Endothelial cell of umbilical vein (primary cell): ENCODE data around the gene CACNA1E. TPM values are rescaled to one million over a fixed set of nuclear protein-coding genes. Genes with fewer than 3 reads are reported as not detected.
"Not testable (repeated sequence)": the region's sequence is repeated elsewhere in the genome, so short reads cannot be mapped to it uniquely, and the experiment has no call there.

Experiments
- BruUV-seq: library from RNA; stranded (reverse); fragments of 400-500 nt; replicated peaks from 2 replicates; lab custom pipeline; 2021; lab: Mats Ljungman, UMichigan
- CTCF ChIA-PET: fragments of 300-600, 350-600 bp; sonication (Branson Sonifier 250); formaldehyde crosslinking; loops from one replicate; lab custom pipeline; 2021; ENCODE audit warnings: antibody characterized with exemption, inconsistent platforms; lab: Charles Lee
- POLR2A ChIA-PET: fragments of 300-600, 350-600 bp; sonication (Branson Sonifier 250); formaldehyde crosslinking; loops from one replicate; lab custom pipeline; 2021; ENCODE audit warnings: antibody characterized with exemption, inconsistent platforms; lab: Charles Lee
- DNase-seq: peaks from one replicate; pipeline ENCODE4 v3.0.0-alpha.2; 2011; ENCODE audit warnings: low read depth, low spot score
- FAIRE-seq: peaks from 2 replicates; lab custom pipeline; 2011; peaks lifted over from hg19 to GRCh38; lab: Jason Lieb, UNC
- H2AFZ ChIP-seq: 2 replicates; pipeline ENCODE4 v1.6.0; 2012; ENCODE audit warnings: low read depth, low read length, control low read depth, inconsistent platforms
- H3K27ac ChIP-seq: 2 replicates; pipeline ENCODE4 v1.5.1; 2011; ENCODE audit warnings: low read depth, mild to moderate bottlenecking, control low read depth, low read length, moderate library complexity; ENCODE audit not compliant: insufficient read depth
- H3K27me3 ChIP-seq, 2 experiments: 2 replicates each; pipeline versions ENCODE4 v1.6.0 to v1.6.1; 2011; ENCODE audit warnings: low read length in 2 of 2, mixed read lengths in 1 of 2; ENCODE audit not compliant: control insufficient read depth in 2 of 2, insufficient read depth in 2 of 2
- H3K36me3 ChIP-seq, 2 experiments: 2 replicates in 1 of 2; 3 replicates in 1 of 2; pipeline ENCODE4 v1.5.1; 2011; ENCODE audit warnings: low read length in 2 of 2, mild to moderate bottlenecking in 1 of 2, moderate library complexity in 1 of 2; ENCODE audit not compliant: control insufficient read depth in 2 of 2, insufficient read depth in 2 of 2; ENCODE audit errors: extremely low read depth in 1 of 2
- H3K4me1 ChIP-seq: 3 replicates; pipeline ENCODE4 v1.5.1; 2011; ENCODE audit warnings: mild to moderate bottlenecking, low read length; ENCODE audit not compliant: control insufficient read depth, insufficient read depth; ENCODE audit errors: extremely low read depth
- H3K4me2 ChIP-seq: 2 replicates; pipeline ENCODE4 v1.6.1; 2011; ENCODE audit warnings: low read length, control low read depth, mixed read lengths; ENCODE audit not compliant: insufficient read depth
- H3K4me3 ChIP-seq, 3 experiments: fragments of 200-600 bp in 1 of 3; sonication (generic), shearing (Covaris generic) in 1 of 3; replicated peaks in 1 of 3; 2 replicates each; pipeline ENCODE4 v1.5.1; 2011 to 2016; ENCODE audit warnings: control low read depth in 3 of 3, low read length in 3 of 3, mild to moderate bottlenecking in 2 of 3, inconsistent platforms in 1 of 3, low read depth in 1 of 3, moderate library complexity in 1 of 3; ENCODE audit not compliant: insufficient read depth in 1 of 3
- H3K79me2 ChIP-seq: 2 replicates; pipeline ENCODE4 v1.6.0; 2012; ENCODE audit warnings: low read length, inconsistent platforms; ENCODE audit not compliant: control insufficient read depth, insufficient read depth
- H3K9ac ChIP-seq: replicated peaks from 2 replicates; pipeline ENCODE3; 2011; ENCODE audit warnings: low read length, control low read depth; ENCODE audit not compliant: insufficient read depth; ENCODE audit errors: extremely low read depth
- H3K9me1 ChIP-seq: replicated peaks from 3 replicates; pipeline ENCODE4 v1.6.0; 2011; ENCODE audit warnings: mild to moderate bottlenecking, low read length; ENCODE audit not compliant: control insufficient read depth, insufficient read depth; ENCODE audit errors: extremely low read depth
- H3K9me3 ChIP-seq: replicated peaks from 2 replicates; pipeline ENCODE4 v1.5.1; 2012; ENCODE audit warnings: low read length, inconsistent platforms; ENCODE audit not compliant: control insufficient read depth, insufficient read depth
- H4K20me1 ChIP-seq: replicated peaks from 2 replicates; pipeline ENCODE3; 2011; ENCODE audit warnings: mild to moderate bottlenecking, low read length; ENCODE audit not compliant: control insufficient read depth, insufficient read depth; ENCODE audit errors: extremely low read depth
- CTCF ChIP-seq, 2 donors: IDR thresholded peaks; 1 replicate in 1 of 2; 2 replicates in 1 of 2; pipeline ENCODE4 v1.5.1; 2011; ENCODE audit warnings: low read length in 2 of 2, mild to moderate bottlenecking in 2 of 2, moderate library complexity in 2 of 2, control low read depth in 1 of 2, inconsistent platforms in 1 of 2, low read depth in 1 of 2; ENCODE audit not compliant: insufficient read depth in 1 of 2; ENCODE audit errors: extremely low read depth in 1 of 2
- EZH2 ChIP-seq: IDR thresholded peaks from 2 replicates; pipeline ENCODE4 v1.6.1; 2012; ENCODE audit warnings: borderline replicate concordance, low read depth, mild to moderate bottlenecking, moderate library complexity, low read length, inconsistent platforms; ENCODE audit not compliant: severe bottlenecking
- FOS ChIP-seq: IDR thresholded peaks from 2 replicates; pipeline ENCODE4 v1.6.1; 2011; ENCODE audit warnings: mild to moderate bottlenecking, low read length, moderate library complexity, borderline replicate concordance; ENCODE audit not compliant: insufficient read depth
- GATA2 ChIP-seq: IDR thresholded peaks from 2 replicates; pipeline ENCODE4 v1.7.0; 2011; ENCODE audit warnings: low read depth, mild to moderate bottlenecking, moderate library complexity, mixed read lengths, low read length; ENCODE audit not compliant: insufficient read length, insufficient read depth
- JUN ChIP-seq: IDR thresholded peaks from 2 replicates; pipeline ENCODE4 v1.6.1; 2011; ENCODE audit warnings: borderline replicate concordance, low read depth; ENCODE audit not compliant: insufficient read length, insufficient read depth
- MYC ChIP-seq: IDR thresholded peaks from one replicate; pipeline ENCODE4 v1.6.1; 2011; ENCODE audit warnings: mild to moderate bottlenecking, low read depth, low read length
- POLR2A ChIP-seq: IDR thresholded peaks from 2 replicates; pipeline ENCODE4 v1.6.1; 2012; ENCODE audit warnings: low read depth, mild to moderate bottlenecking, control low read depth, low read length
- POLR2AphosphoS5 ChIP-seq: IDR thresholded peaks from 2 replicates; pipeline ENCODE4 v1.6.1; 2012; ENCODE audit warnings: low read depth, mild to moderate bottlenecking, control low read depth, low read length, moderate library complexity; ENCODE audit not compliant: insufficient read depth
- dilution Hi-C: fragments of 300-500 bp; cut with MboI; formaldehyde crosslinking; loops from one replicate; pipeline ENCODE4 v1.15.0; 2019; ENCODE audit warnings: low sequenced_read_pairs; ENCODE audit not compliant: extremely low pct_ligation_motif_present
- intact Hi-C: fragments of 100-400 bp; cut with micrococcal nuclease; formaldehyde crosslinking; loops from one replicate; pipeline ENCODE4 v1.10.0; 2022
- polyA plus RNA-seq, 4 experiments: library from polyadenylated mRNA; depleted of rRNA in 3 of 4; stranded (reverse) in 3 of 4; unstranded in 1 of 4; fragments of >200 nt; gene quantifications; 2 replicates each; pipeline versions ENCODE4 v1.2.1 to v1.2.3, GENCODE V29; 2011 to 2012; ENCODE audit warnings: missing spikeins in 1 of 4
- total RNA-seq: library from RNA; stranded (reverse); gene quantifications from 2 replicates; pipeline ENCODE4 v1.2.3, GENCODE V29; 2021
- TF ChIP-seq, protein P1 (sequence below): IDR thresholded peaks from 2 replicates; pipeline ENCODE4 v1.6.1; 2011; ENCODE audit not compliant: insufficient read depth, insufficient read length

CACNA1E gene
- total and polyA plus RNA-seq, 2 donors (not counting 3 experiments of a cell fraction or from before 2014, with no cell fraction given) = not detected

GRCh38 chr1:181525104-181525721 is 41.9 kb downstream of the CACNA1E start:
- Histone ChIP-seq H3K4me3 (no peak overlapping the region), H3K9me3 (no peaks in the 10 kb centered on the region), H3K27ac (no peak overlapping the region), H4K20me1 (no peaks in the 10 kb centered on the region), H3K36me3 (no peaks in the 10 kb centered on the region), H3K9ac (no peak overlapping the region), H3K9me1 (no peaks in the 10 kb centered on the region), H3K79me2 (no peaks in the 10 kb centered on the region), H2AFZ (no peak overlapping the region), H3K4me1 (no peaks in the 10 kb centered on the region), H3K27me3 (no peaks in the 10 kb centered on the region), H3K4me2 (no peak overlapping the region)
- dilution Hi-C loops = no loop called here
- CTCF ChIA-PET = no interaction called here
- no TSS peak for BruUV-seq
- DNase-seq (no peak), FAIRE-seq (no peak)
- POLR2A ChIA-PET = no interaction called here
- TF ChIP-seq CTCF (IDR thresholded peaks at IDR 0.05; ENCODE audit: extremely low read depth in 1 of 2, insufficient read depth in 1 of 2, low read depth in 1 of 2, low read length in 2 of 2) (no peak), FOS (no peak), POLR2AphosphoS5 (no peak), JUN (no peak), GATA2 (no peak), EZH2 (no peak), MYC (no peak), POLR2A (no peak)
- TF ChIP-seq, protein P1, sequence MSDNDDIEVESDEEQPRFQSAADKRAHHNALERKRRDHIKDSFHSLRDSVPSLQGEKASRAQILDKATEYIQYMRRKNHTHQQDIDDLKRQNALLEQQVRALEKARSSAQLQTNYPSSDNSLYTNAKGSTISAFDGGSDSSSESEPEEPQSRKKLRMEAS = no peak
- intact Hi-C loops = no loop called here

DNA sequence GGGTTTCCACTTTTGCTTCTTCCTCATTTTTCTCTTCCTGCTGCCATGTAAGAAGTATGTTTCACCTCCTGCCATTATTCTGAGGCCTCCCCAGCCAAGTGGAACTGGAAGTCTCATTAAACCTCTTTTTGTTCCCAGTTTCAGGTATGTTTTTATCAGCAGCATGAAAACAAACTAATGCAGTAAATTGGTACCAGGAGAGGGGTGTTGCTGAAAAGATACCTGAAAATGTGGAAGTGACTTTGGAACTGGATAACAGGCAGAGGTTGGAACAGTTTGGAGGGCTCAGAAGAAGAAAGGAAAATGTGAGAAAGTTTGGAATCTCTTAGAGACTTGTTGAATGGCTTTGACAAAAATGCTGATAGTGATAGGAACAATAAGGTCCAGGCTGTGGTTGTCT is 44.9 kb downstream of the CACNA1E start:
- H3K9me3 ChIP-seq, CTCF ChIA-PET, FAIRE-seq, H3K27ac ChIP-seq, H3K4me2 ChIP-seq, POLR2A ChIA-PET, intact Hi-C loops, H3K9me1 ChIP-seq, H2AFZ ChIP-seq, H3K9ac ChIP-seq, H4K20me1 ChIP-seq, H3K79me2 ChIP-seq, H3K4me3 ChIP-seq, BruUV-seq, H3K27me3 ChIP-seq, dilution Hi-C loops, H3K36me3 ChIP-seq, DNase-seq, H3K4me1 ChIP-seq: not testable (repeated sequence)
